Right ventricle myocardium superior (tissue), 1 donor: ENCODE measurements around the gene CACHD1. TPM values are rescaled to one million over a fixed set of nuclear protein-coding genes. Genes with fewer than 3 reads are reported as not detected.
"Not testable (repeated sequence)": the region's sequence is repeated elsewhere in the genome, so short reads cannot be mapped to it uniquely, and the experiment has no call there.

Experiments used
- ATAC-seq: fragments of 200-7000 bp; cut with Tn5 transposase; one replicate; pipeline ENCODE4 v1.9.1; 2020; ENCODE audit warnings: mild to moderate bottlenecking; ENCODE audit not compliant: poor library complexity
- DNase-seq: peaks from one replicate; pipeline ENCODE4 v3.0.0-alpha.2; 2020
- intact Hi-C: fragments of 100-400 bp; cut with DNase I; formaldehyde crosslinking; loops from one replicate; pipeline ENCODE4 v1.11.2; 2022
- total RNA-seq: library from RNA; stranded (reverse); fragmentation: NEBNext Ultra II Directional; extraction: Animal tissue kit (Norgen Biotek cat#: 25700); gene quantifications from one replicate; pipeline ENCODE4 v1.2.1, GENCODE V29; 2021
- donor health status: DM: no; HTN: yes; CAD: no; lungs with severe emphysema.

CACHD1 gene
- total RNA-seq, 1 donor from 2014 or later: 4.2 TPM

GRCh38 chr1:64597113-64597512 lies 127.2 kb downstream of the CACHD1 start:
- DNase-seq (no peak), ATAC-seq (no peak)
- intact Hi-C loops: no loop called here

GRCh38 chr1:64598100-64598571 lies 128.2 kb downstream of the CACHD1 start:
- ATAC-seq: peak; percentile 45
- DNase-seq: no peak
- intact Hi-C loops: no loop called here

- no peak for ATAC-seq
- DNase-seq: no peak
- intact Hi-C loops: no loop called here
Observed at GRCh38 chr1:64599242-64599641, 129.3 kb downstream of the CACHD1 start.

- ATAC-seq (no peak), DNase-seq (no peak)
- intact Hi-C loops: no loop called here
Observed at GRCh38 chr1:64601207-64601606, 131.3 kb downstream of the CACHD1 start.

- ATAC-seq: no peak
- no peak for DNase-seq
- intact Hi-C loops: no loop called here
Observed at GRCh38 chr1:64608005-64608650, 138.2 kb downstream of the CACHD1 start.

GRCh38 chr1:64608651-64609048 lies 138.7 kb downstream of the CACHD1 start:
- intact Hi-C loops: no loop called here
- no peak for ATAC-seq
- DNase-seq: no peak

GRCh38 chr1:64610950-64611349 lies 141.0 kb downstream of the CACHD1 start:
- intact Hi-C loops, ATAC-seq, DNase-seq: not testable (repeated sequence)

- intact Hi-C loops: no loop called here
- DNase-seq (no peak), ATAC-seq (peak; percentile 68)
Observed at GRCh38 chr1:64616039-64616438, 146.1 kb downstream of the CACHD1 start.

- intact Hi-C loops: no loop called here
- DNase-seq (no peak), ATAC-seq (no peak)
Observed at GRCh38 chr1:64623750-64624191, 153.8 kb downstream of the CACHD1 start.

- ATAC-seq (peak; percentile 69), DNase-seq (no peak)
- intact Hi-C loops: no loop called here
Observed at GRCh38 chr1:64624218-64624713, 154.3 kb downstream of the CACHD1 start.

GRCh38 chr1:64624808-64625207 lies 154.9 kb downstream of the CACHD1 start:
- ATAC-seq: peak; percentile 54
- intact Hi-C loops: no loop called here
- DNase-seq: no peak

- intact Hi-C loops: no loop called here
- no peak for DNase-seq
- no peak for ATAC-seq
Observed at GRCh38 chr1:64630611-64631010, 160.7 kb downstream of the CACHD1 start.

- ATAC-seq (no peak), DNase-seq (no peak)
- intact Hi-C loops: no loop called here
Observed at GRCh38 chr1:64631346-64632034, 161.6 kb downstream of the CACHD1 start.

GRCh38 chr1:64632936-64633335 lies 163.0 kb downstream of the CACHD1 start:
- DNase-seq (no peak), ATAC-seq (no peak)
- intact Hi-C loops: no loop called here

- no peak for DNase-seq
- no peak for ATAC-seq
- intact Hi-C loops: no loop called here
Observed at GRCh38 chr1:64645735-64646134, 175.8 kb downstream of the CACHD1 start.

- ATAC-seq (no peak), DNase-seq (no peak)
- intact Hi-C loops: no loop called here
Observed at GRCh38 chr1:64650411-64650810, 180.5 kb downstream of the CACHD1 start.

- ATAC-seq (no peak), DNase-seq (no peak)
- intact Hi-C loops: no loop called here
Observed at GRCh38 chr1:64651841-64652240, 181.9 kb downstream of the CACHD1 start.

- ATAC-seq (no peak), DNase-seq (no peak)
- intact Hi-C loops: no loop called here
Observed at GRCh38 chr1:64653466-64653865, 183.5 kb downstream of the CACHD1 start.

- ATAC-seq: peak; percentile 63
Observed at GRCh38 chr1:64654519-64655341, 184.8 kb downstream of the CACHD1 start.

More at GRCh38 chr1:64654519-64655341, 184.8 kb downstream of the CACHD1 start:
- DNase-seq: no peak
- intact Hi-C loops: no loop called here
